ENCODE results near the gene UCK2. TPM values are rescaled to one million over a fixed set of nuclear protein-coding genes. Genes with fewer than 3 reads are reported as not detected.
A peak's percentile ranks its signal among the peaks of the same experiment; 100 is the strongest.

UCK2 gene
- total and polyA plus RNA-seq, 2 of the 8 experiments (the other 6 are each of a cell fraction or from before 2014, with no cell fraction given) = 103 to 109 TPM

DNA sequence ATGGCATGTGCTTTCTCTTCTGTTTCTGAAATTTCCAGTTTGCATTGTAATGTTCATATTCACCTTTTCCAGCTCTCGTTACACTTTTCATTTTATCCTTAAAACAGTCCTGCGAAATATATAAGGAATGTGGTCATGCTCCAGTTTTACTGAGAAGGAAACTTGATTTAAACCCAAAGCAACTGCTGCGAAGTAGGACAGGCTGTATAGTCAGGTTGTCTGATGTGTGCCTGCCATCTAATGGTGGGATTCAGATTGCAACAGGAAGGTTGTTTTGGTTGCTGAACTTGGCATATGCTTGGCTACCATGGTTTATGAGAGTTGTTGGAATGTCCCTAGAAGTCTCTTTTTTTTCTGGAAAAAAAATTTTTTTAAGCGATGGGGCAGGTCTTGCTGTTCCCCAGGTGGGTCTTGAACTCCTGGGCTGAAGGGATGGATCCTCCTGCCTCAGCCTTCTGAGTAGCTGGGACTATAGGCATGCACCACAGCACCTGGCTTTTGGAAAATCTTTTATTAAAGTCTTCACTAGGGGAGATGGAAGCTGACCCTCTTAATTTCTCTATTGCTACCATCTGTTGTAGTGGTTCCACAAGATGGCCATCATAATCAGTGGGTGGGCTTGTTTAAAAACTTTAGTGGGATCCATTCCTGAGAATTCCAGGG lies 86.9 kb downstream of the UCK2 start:
- FAIRE-seq = peak; percentile 93
- WGBS, 2 experiments (ENCODE audit: extremely low coverage in 1 of 2, insufficient coverage in 1 of 2, insufficient read length in 1 of 2, insufficient replicate concordance in 2 of 2, low coverage in 1 of 2, low lambda C conversion rate in 2 of 2, missing lambda C conversion rate in 1 of 2) = 33% methylated on average over 4 of the region's 4 CpGs; no CpG with 5 or more reads in 1 of the 2 experiments
- TF ChIP-seq CBX8 (IDR thresholded peaks at IDR 0.05; ENCODE audit: borderline replicate concordance, low read depth, low read length) (no peak), PHF8 (conservative IDR thresholded peaks at IDR 0.05; ENCODE audit: low read depth, low read length) (no peak), SUZ12 (IDR thresholded peaks at IDR 0.05; ENCODE audit: low read length) (no peak), RAD21 (IDR thresholded peaks at IDR 0.05 in 1 of 2, conservative IDR thresholded peaks at IDR 0.05 in 1 of 2; ENCODE audit: low read depth in 2 of 2, low read length in 2 of 2) (peak; percentile 95)
- TF ChIP-seq, protein P1, sequence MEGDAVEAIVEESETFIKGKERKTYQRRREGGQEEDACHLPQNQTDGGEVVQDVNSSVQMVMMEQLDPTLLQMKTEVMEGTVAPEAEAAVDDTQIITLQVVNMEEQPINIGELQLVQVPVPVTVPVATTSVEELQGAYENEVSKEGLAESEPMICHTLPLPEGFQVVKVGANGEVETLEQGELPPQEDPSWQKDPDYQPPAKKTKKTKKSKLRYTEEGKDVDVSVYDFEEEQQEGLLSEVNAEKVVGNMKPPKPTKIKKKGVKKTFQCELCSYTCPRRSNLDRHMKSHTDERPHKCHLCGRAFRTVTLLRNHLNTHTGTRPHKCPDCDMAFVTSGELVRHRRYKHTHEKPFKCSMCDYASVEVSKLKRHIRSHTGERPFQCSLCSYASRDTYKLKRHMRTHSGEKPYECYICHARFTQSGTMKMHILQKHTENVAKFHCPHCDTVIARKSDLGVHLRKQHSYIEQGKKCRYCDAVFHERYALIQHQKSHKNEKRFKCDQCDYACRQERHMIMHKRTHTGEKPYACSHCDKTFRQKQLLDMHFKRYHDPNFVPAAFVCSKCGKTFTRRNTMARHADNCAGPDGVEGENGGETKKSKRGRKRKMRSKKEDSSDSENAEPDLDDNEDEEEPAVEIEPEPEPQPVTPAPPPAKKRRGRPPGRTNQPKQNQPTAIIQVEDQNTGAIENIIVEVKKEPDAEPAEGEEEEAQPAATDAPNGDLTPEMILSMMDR (IDR thresholded peaks at IDR 0.05; ENCODE audit: control extremely low read depth in 1 of 3, insufficient read depth in 1 of 3, low read depth in 1 of 3, low read length in 3 of 3) = peak; percentile 15 to 90 (median 83)

More for the DNA sequence above, 86.9 kb downstream of the UCK2 start:
- H2AFZ ChIP-seq (ENCODE audit: low read length) = no peak overlapping the region
- H3K9me3 ChIP-seq (ENCODE audit: insufficient read depth in 2 of 2, low read depth in 1 of 2, low read length in 1 of 2) = no peaks in the 10 kb centered on the region
- H4K5ac ChIP-seq (ENCODE audit: insufficient read length, low read depth, low read length) = no peak overlapping the region
- H3K79me1 ChIP-seq (ENCODE audit: low read depth, low read length) = no peaks in the 10 kb centered on the region
- H3K14ac ChIP-seq (ENCODE audit: insufficient read length) = no peak overlapping the region
- H3K4me3 ChIP-seq (ENCODE audit: extremely low read depth in 1 of 4, insufficient read depth in 2 of 4, low read depth in 3 of 4, low read length in 4 of 4) = no peak overlapping the region
- peaks cover 3% of the 10 kb centered on the region in 2 experiments for H4K20me1 ChIP-seq (replicated peaks in 1 of 2; ENCODE audit: control insufficient read depth in 1 of 2, insufficient read depth in 2 of 2, low read length in 2 of 2)
- no peaks in the 10 kb centered on the region for H3K79me2 ChIP-seq (ENCODE audit: control insufficient read depth in 1 of 2, insufficient read depth in 2 of 2, low read length in 2 of 2)
- H2BK20ac ChIP-seq (ENCODE audit: low read length) = no peak overlapping the region
- no peaks in the 10 kb centered on the region for H3K27me3 ChIP-seq (replicated peaks in 1 of 4; ENCODE audit: control insufficient read depth in 3 of 4, extremely low read depth in 1 of 4, insufficient read depth in 3 of 4, low read length in 3 of 4)
- no peak overlapping the region for H2BK120ac ChIP-seq (replicated peaks; ENCODE audit: low read depth, low read length)
- no peak overlapping the region for H4K91ac ChIP-seq (replicated peaks; ENCODE audit: insufficient read length, low read length)
- H2BK12ac ChIP-seq (ENCODE audit: low read depth, low read length) = no peak overlapping the region
- H3K4me1 ChIP-seq (replicated peaks in 1 of 4; ENCODE audit: control insufficient read depth in 3 of 4, insufficient read depth in 4 of 4, low read length in 3 of 4) = no peaks in the 10 kb centered on the region
- peak in 1 of 2 experiments; percentile 72 for DNase-seq (ENCODE audit: low read depth in 1 of 2, low spot score in 2 of 2)
- H3K18ac ChIP-seq (ENCODE audit: extremely low read depth, low read length) = no peak overlapping the region
- H3K4me2 ChIP-seq (ENCODE audit: insufficient read depth in 1 of 2, low read depth in 2 of 2, low read length in 2 of 2) = no peak overlapping the region
- ChIA-PET CTCF (ENCODE audit: partially characterized antibody) (interaction anchor here (0.6 to 7.9 kb wide), 41 partner anchors 12 to 564 kb away, joined by 3 to 75 read pairs (median 4); no protein-coding TSS in a partner anchor), POLR2A (ENCODE audit: partially characterized antibody) (interaction anchor here (0.7 to 1.8 kb wide), 3 partner anchors 85 to 1304 kb away, joined by 3 to 5 read pairs (median 3); no protein-coding TSS in a partner anchor)
- no peak overlapping the region for H3K27ac ChIP-seq (ENCODE audit: low read depth, low read length)
- no peak overlapping the region for H2BK5ac ChIP-seq (ENCODE audit: low read depth, low read length)
- peaks cover 0 to 14% (median 8%) of the 10 kb centered on the region in 4 experiments; a peak in 7 of 8 replicates for H3K36me3 ChIP-seq (ENCODE audit: control insufficient read depth in 2 of 4, insufficient read depth in 4 of 4, low read length in 3 of 4)
- no peak overlapping the region for H4K8ac ChIP-seq (ENCODE audit: extremely low read depth, insufficient read depth, low read length)
- H3K4ac ChIP-seq (replicated peaks; ENCODE audit: insufficient read length, low read depth, low read length) = no peak overlapping the region
- H3K23ac ChIP-seq (ENCODE audit: insufficient read length) = no peak overlapping the region
- H2AK5ac ChIP-seq (ENCODE audit: low read depth, low read length) = no peak overlapping the region
- H3K56ac ChIP-seq (replicated peaks; ENCODE audit: insufficient read length, low read depth, low read length) = no peak overlapping the region
- H2BK15ac ChIP-seq (ENCODE audit: low read length) = no peak overlapping the region
- H3K23me2 ChIP-seq (ENCODE audit: low read depth, low read length) = no peaks in the 10 kb centered on the region
- no peak overlapping the region for H3K9ac ChIP-seq (replicated peaks in 1 of 4; ENCODE audit: extremely low read depth in 1 of 4, low read depth in 3 of 4, low read length in 3 of 4)

Data from H1 (cell line).